Right atrium auricular region (tissue), 2 donors: ENCODE measurements around the gene PIGC. TPM values are rescaled to one million over a fixed set of nuclear protein-coding genes. Genes with fewer than 3 reads are reported as not detected.

Experiments used
- DNase-seq: peaks from one replicate; pipeline ENCODE4 v3.0.0-alpha.2; 2019; ENCODE audit warnings: low spot score
- H3K27ac ChIP-seq, 2 donors: fragments of 200-600 bp; sonication (generic); 1 replicate in 1 of 2; 2 replicates in 1 of 2; pipeline ENCODE4 v1.5.1; 2016 to 2019
- H3K27me3 ChIP-seq, 2 donors: fragments of 200-600 bp; sonication (generic); one replicate each; pipeline versions ENCODE4 v1.5.1 to v1.6.0; 2017 to 2019
- H3K36me3 ChIP-seq: fragments of 200-600 bp; sonication (generic); one replicate; pipeline ENCODE4 v1.5.1; 2016
- H3K4me1 ChIP-seq, 2 donors: fragments of 200-600 bp; sonication (generic); one replicate each; pipeline versions ENCODE4 v1.5.1 to v1.6.0; 2017 to 2019
- H3K4me3 ChIP-seq, 2 donors: fragments of 200-600 bp; sonication (generic); 1 replicate in 1 of 2; 2 replicates in 1 of 2; pipeline ENCODE4 v1.5.1; 2017 to 2019; ENCODE audit warnings: mild to moderate bottlenecking in 1 of 2, moderate library complexity in 1 of 2
- H3K9me3 ChIP-seq, 2 donors: fragments of 200-600 bp; sonication (generic); one replicate each; pipeline ENCODE4 v1.5.1; 2019
- CTCF ChIP-seq, 2 donors: fragments of 200-600 bp; sonication (generic); IDR thresholded peaks; one replicate each; pipeline ENCODE4 v1.5.1; 2019; ENCODE audit warnings: antibody characterized with exemption in 2 of 2
- total RNA-seq, 2 donors: library from RNA; depleted of rRNA; stranded (reverse); fragments of >200 nt; gene quantifications; one replicate each; pipeline ENCODE4 v1.1.0, GENCODE V29; 2016

The PIGC gene
- total RNA-seq, 2 donors from 2014 or later, result 14.8 to 15.8 TPM

GRCh38 chr1:172394811-172395210 lies 49.1 kb downstream of the PIGC start:
- DNase-seq, result no peak
- no peaks in the 10 kb centered on the region for H3K9me3 ChIP-seq
- H3K4me1 ChIP-seq, result peaks cover 0 to 40% of the 10 kb centered on the region in 2 donors
- H3K27ac ChIP-seq, result no peak overlapping the region
- no peaks in the 10 kb centered on the region for H3K27me3 ChIP-seq
- no peak for TF ChIP-seq CTCF (IDR thresholded peaks at IDR 0.05)
- H3K4me3 ChIP-seq, result no peak overlapping the region
- H3K36me3 ChIP-seq, result no peaks in the 10 kb centered on the region

GRCh38 chr1:172394141-172394751 lies 49.6 kb downstream of the PIGC start:
- H3K36me3 ChIP-seq, result no peaks in the 10 kb centered on the region
- no peak for TF ChIP-seq CTCF (IDR thresholded peaks at IDR 0.05)
- peaks cover 0 to 37% of the 10 kb centered on the region in 2 donors for H3K4me1 ChIP-seq
- H3K4me3 ChIP-seq, result no peak overlapping the region
- H3K27ac ChIP-seq, result no peak overlapping the region
- no peak for DNase-seq
- no peaks in the 10 kb centered on the region for H3K9me3 ChIP-seq
- no peaks in the 10 kb centered on the region for H3K27me3 ChIP-seq

GRCh38 chr1:172393354-172393753 lies 50.5 kb downstream of the PIGC start:
- Histone ChIP-seq H3K9me3 (no peaks in the 10 kb centered on the region), H3K27me3 (no peaks in the 10 kb centered on the region), H3K27ac (no peak overlapping the region), H3K4me3 (no peak overlapping the region), H3K4me1 (peaks cover 0 to 28% of the 10 kb centered on the region in 2 donors), H3K36me3 (no peaks in the 10 kb centered on the region)
- TF ChIP-seq CTCF (IDR thresholded peaks at IDR 0.05), result no peak
- no peak for DNase-seq

- no peak overlapping the region for H3K4me3 ChIP-seq
- no peaks in the 10 kb centered on the region for H3K36me3 ChIP-seq
- no peaks in the 10 kb centered on the region for H3K9me3 ChIP-seq
- no peak for TF ChIP-seq CTCF (IDR thresholded peaks at IDR 0.05)
- H3K27ac ChIP-seq, result no peak overlapping the region
- DNase-seq, result no peak
- H3K4me1 ChIP-seq, result peaks cover 0 to 21% of the 10 kb centered on the region in 2 donors
- H3K27me3 ChIP-seq, result no peaks in the 10 kb centered on the region
Observed at GRCh38 chr1:172391976-172392375, 51.9 kb downstream of the PIGC start.

Other genes starting within 250 kb of the PIGC start
- gene C1orf105, start 23.4 kb downstream of the PIGC start, total RNA-seq, result 10 to 100 TPM in 1 of 2 donors, 1 to 10 TPM in 1; 3.3 to 18.0 TPM
- gene SUCO, start 89.1 kb upstream of the PIGC start, total RNA-seq, result 10 to 100 TPM; 19.1 to 29.1 TPM
- not detected for gene FASLG, start 215.0 kb upstream of the PIGC start, total RNA-seq